Astrocyte of the spinal cord (primary cell): ENCODE data around the gene RANBP17.

Source experiments
- DNase-seq: peaks from one replicate; pipeline ENCODE4 v3.0.0; 2011; ENCODE audit warnings: low read depth, low spot score
- H3K4me3 ChIP-seq: 2 replicates; pipeline ENCODE4 v1.5.1; 2011; ENCODE audit warnings: low read depth, mild to moderate bottlenecking, low read length, moderate library complexity
- in situ Hi-C: cut with HindIII; loops from 2 replicates; pipeline ENCODE4 v1.10.0; 2017; ENCODE audit warnings: low sequenced_read_pairs
- TF ChIP-seq, protein P1 (sequence below): IDR thresholded peaks from 2 replicates; pipeline ENCODE4 v1.5.1; 2012; ENCODE audit warnings: low read depth, mild to moderate bottlenecking, low read length, inconsistent platforms

Gene RANBP17

GRCh38 chr5:170861917-170862766 is at the start of gene RANBP17:
Gene RANBP17, plus strand, starts transcription at chr5:170862018.
- in situ Hi-C loops: no loop called here
- peak within 1 kb of the TSS; percentile 64 for H3K4me3 ChIP-seq
- TF ChIP-seq, protein P1, sequence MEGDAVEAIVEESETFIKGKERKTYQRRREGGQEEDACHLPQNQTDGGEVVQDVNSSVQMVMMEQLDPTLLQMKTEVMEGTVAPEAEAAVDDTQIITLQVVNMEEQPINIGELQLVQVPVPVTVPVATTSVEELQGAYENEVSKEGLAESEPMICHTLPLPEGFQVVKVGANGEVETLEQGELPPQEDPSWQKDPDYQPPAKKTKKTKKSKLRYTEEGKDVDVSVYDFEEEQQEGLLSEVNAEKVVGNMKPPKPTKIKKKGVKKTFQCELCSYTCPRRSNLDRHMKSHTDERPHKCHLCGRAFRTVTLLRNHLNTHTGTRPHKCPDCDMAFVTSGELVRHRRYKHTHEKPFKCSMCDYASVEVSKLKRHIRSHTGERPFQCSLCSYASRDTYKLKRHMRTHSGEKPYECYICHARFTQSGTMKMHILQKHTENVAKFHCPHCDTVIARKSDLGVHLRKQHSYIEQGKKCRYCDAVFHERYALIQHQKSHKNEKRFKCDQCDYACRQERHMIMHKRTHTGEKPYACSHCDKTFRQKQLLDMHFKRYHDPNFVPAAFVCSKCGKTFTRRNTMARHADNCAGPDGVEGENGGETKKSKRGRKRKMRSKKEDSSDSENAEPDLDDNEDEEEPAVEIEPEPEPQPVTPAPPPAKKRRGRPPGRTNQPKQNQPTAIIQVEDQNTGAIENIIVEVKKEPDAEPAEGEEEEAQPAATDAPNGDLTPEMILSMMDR: no peak
- DNase-seq: peak; percentile 79

- H3K4me3 ChIP-seq: no peak overlapping the region
- TF ChIP-seq, protein P1: no peak
- in situ Hi-C loops: no loop called here
- DNase-seq: no peak
Measured at GRCh38 chr5:170813231-170813630, 48.6 kb upstream of the RANBP17 start.

GRCh38 chr5:170817195-170817594 is 44.6 kb upstream of the RANBP17 start:
- TF ChIP-seq, protein P1: no peak
- in situ Hi-C loops: no loop called here
- H3K4me3 ChIP-seq: no peak overlapping the region
- DNase-seq: no peak

DNA sequence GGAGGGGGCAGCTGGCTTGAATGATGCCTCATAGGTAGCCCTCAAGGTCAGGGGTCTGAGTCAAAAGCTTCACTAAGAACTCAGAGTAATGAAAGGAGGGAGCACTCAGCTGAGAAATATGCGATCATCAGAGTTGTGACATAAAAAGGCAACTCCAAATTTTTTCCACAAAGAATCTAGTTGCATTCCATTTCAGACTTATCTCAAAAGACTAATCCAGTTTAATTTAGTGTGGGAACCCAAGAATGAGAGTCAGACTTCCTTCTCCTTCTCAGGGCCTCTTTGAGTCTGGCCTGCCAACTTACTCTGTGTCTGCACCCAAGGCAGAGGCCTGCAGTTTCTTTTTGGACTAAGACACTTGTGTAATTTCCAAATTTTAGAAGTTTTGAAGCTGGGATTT is 43.6 kb upstream of the RANBP17 start:
- DNase-seq: peak; percentile 4
- in situ Hi-C loops: no loop called here
- H3K4me3 ChIP-seq: no peak overlapping the region
- TF ChIP-seq, protein P1: no peak

DNA sequence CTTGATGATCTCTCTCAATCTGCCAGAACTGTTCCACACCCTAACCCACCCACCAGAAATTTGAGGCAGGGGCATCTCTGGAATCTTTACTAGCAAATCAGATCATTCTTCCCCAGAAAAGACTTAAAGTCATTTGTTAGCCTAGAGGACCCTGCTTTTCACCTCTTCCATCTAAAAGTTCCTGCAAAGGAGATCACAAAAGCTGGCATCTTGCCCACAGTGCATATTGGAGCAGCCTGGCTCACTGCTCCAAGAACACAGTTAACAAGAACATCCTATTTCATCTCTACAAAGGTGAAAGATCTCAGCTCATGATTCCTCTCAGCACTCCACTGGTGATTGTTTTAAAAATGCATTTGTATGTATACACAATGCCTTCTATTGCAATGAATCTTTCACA is 42.0 kb upstream of the RANBP17 start:
- H3K4me3 ChIP-seq: no peak overlapping the region
- no peak for DNase-seq
- in situ Hi-C loops: no loop called here
- TF ChIP-seq, protein P1: no peak

- in situ Hi-C loops: no loop called here
- DNase-seq: no peak
- TF ChIP-seq, protein P1: no peak
- H3K4me3 ChIP-seq: no peak overlapping the region
Measured at GRCh38 chr5:170821257-170821800, 40.5 kb upstream of the RANBP17 start.
